ENCODE data around the gene SBNO2. TPM values are rescaled to one million over a fixed set of nuclear protein-coding genes. Genes with fewer than 3 reads are reported as not detected.

The SBNO2 gene
- total RNA-seq, 2 experiments from 2014 or later: 26.6 to 43.3 TPM

GRCh38 chr19:1112268-1113029 lies 61.6 kb downstream of the SBNO2 start:
- ChIA-PET POLR2A (interaction anchor here (0.6 kb wide), 2 partner anchors 51 to 82 kb away, joined by 3 to 4 read pairs; no protein-coding TSS in a partner anchor), CTCF (ENCODE audit: unreplicated experiment) (interaction anchor here (0.6 kb wide), 2 partner anchors 38 to 71 kb away, joined by 6 to 11 read pairs; no protein-coding TSS in a partner anchor)
- Histone ChIP-seq H3K9me3 (ENCODE audit: low read length) (no peaks in the 10 kb centered on the region), H2AFZ (ENCODE audit: low read length) (no peak overlapping the region), H3K4me2 (ENCODE audit: low read length) (no peak overlapping the region), H3K79me2 (ENCODE audit: insufficient read depth, low read depth, low read length) (no peaks in the 10 kb centered on the region), H3K4me1 (ENCODE audit: insufficient read depth, low read length, poor library complexity, severe bottlenecking) (peaks cover 7% of the 10 kb centered on the region), H3K4me3 (ENCODE audit: low read depth, low read length, poor library complexity, severe bottlenecking) (no peak overlapping the region), H4K20me1 (ENCODE audit: insufficient read depth, low read length) (0 out of 2 replicates have a peak, but pooled peaks cover under 1% of the 10 kb centered on the region), H3K36me3 (ENCODE audit: insufficient read depth, low read length) (peaks cover 30% of the 10 kb centered on the region; the same call in 1 of the 2 replicates), H3K27ac (ENCODE audit: low read depth, low read length, poor library complexity, severe bottlenecking) (no peak overlapping the region), H3K9me2 (ENCODE audit: insufficient read depth, low read length) (no peaks in the 10 kb centered on the region)
- TF ChIP-seq, protein P1, sequence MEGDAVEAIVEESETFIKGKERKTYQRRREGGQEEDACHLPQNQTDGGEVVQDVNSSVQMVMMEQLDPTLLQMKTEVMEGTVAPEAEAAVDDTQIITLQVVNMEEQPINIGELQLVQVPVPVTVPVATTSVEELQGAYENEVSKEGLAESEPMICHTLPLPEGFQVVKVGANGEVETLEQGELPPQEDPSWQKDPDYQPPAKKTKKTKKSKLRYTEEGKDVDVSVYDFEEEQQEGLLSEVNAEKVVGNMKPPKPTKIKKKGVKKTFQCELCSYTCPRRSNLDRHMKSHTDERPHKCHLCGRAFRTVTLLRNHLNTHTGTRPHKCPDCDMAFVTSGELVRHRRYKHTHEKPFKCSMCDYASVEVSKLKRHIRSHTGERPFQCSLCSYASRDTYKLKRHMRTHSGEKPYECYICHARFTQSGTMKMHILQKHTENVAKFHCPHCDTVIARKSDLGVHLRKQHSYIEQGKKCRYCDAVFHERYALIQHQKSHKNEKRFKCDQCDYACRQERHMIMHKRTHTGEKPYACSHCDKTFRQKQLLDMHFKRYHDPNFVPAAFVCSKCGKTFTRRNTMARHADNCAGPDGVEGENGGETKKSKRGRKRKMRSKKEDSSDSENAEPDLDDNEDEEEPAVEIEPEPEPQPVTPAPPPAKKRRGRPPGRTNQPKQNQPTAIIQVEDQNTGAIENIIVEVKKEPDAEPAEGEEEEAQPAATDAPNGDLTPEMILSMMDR (conservative IDR thresholded peaks at IDR 0.05; ENCODE audit: low read length): no peak
- TF ChIP-seq EZH2phosphoT487 (IDR thresholded peaks at IDR 0.05; ENCODE audit: borderline replicate concordance, low read depth, low read length): no peak
- intact Hi-C loops (cut with micrococcal nuclease; ENCODE audit: unreplicated experiment): loop anchor here (5.0 kb wide), 1 partner anchor 80 kb away; no protein-coding TSS in a partner anchor
- BruUV-seq (replicated peaks): no TSS peak
- no peak for DNase-seq (ENCODE audit: low spot score)

DNA sequence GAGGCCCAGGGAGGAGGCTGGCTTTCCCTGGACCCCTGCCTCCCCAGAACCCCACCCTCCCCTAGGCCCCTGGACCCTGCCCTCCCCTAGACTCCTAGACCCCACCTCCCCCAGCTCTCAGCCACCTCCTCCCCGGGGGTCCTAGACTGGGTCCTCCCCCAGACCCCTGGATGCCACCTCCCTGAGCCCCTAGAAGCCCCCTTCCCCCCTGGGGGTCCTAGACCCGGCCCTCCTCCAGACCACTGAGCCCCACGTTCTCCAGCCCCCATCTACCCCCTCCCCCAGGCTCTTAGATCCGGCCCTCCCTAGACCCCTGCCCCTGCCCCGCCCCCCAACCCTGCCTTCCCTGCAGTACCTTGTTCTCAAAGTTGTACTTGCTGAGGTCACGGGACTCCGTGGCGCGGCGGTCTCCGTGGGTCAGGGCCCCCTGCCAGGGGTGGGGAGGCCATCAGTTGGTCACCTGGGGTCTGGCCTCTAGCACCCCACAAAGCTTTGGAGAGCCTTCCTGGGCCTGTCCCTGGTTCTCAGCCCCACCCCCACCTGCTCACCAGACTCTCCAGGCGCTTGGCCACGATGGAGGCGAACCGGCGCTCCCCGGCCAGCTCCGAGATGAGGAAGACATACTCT lies 62.3 kb downstream of the SBNO2 start:
- no peaks in the 10 kb centered on the region for H3K9me2 ChIP-seq (ENCODE audit: insufficient read depth, low read length)
- H3K4me2 ChIP-seq (ENCODE audit: low read length): no peak overlapping the region
- 0 out of 2 replicates have a peak, but pooled peaks cover 3% of the 10 kb centered on the region for H4K20me1 ChIP-seq (ENCODE audit: insufficient read depth, low read length)
- H3K4me1 ChIP-seq (ENCODE audit: insufficient read depth, low read length, poor library complexity, severe bottlenecking): peaks cover 14% of the 10 kb centered on the region
- intact Hi-C loops (cut with micrococcal nuclease; ENCODE audit: unreplicated experiment): loop anchor here (5.0 kb wide), 1 partner anchor 81 kb away; no protein-coding TSS in a partner anchor
- no peak overlapping the region for H3K4me3 ChIP-seq (ENCODE audit: low read depth, low read length, poor library complexity, severe bottlenecking)
- POLR2A ChIA-PET: no interaction called here
- TF ChIP-seq, protein P1 (conservative IDR thresholded peaks at IDR 0.05; ENCODE audit: low read length): no peak
- TF ChIP-seq EZH2phosphoT487 (IDR thresholded peaks at IDR 0.05; ENCODE audit: borderline replicate concordance, low read depth, low read length): no peak
- peaks cover 31% of the 10 kb centered on the region for H3K36me3 ChIP-seq (ENCODE audit: insufficient read depth, low read length)
- no TSS peak for BruUV-seq (replicated peaks)
- DNase-seq (ENCODE audit: low spot score): no peak
- H3K79me2 ChIP-seq (ENCODE audit: insufficient read depth, low read depth, low read length): no peaks in the 10 kb centered on the region
- no peak overlapping the region for H2AFZ ChIP-seq (ENCODE audit: low read length)
- H3K9me3 ChIP-seq (ENCODE audit: low read length): no peaks in the 10 kb centered on the region
- CTCF ChIA-PET (ENCODE audit: unreplicated experiment): no interaction called here
- H3K27ac ChIP-seq (ENCODE audit: low read depth, low read length, poor library complexity, severe bottlenecking): no peak overlapping the region
